Effector memory CD4-positive, alpha-beta T cell (primary cell): Measurements from ENCODE around the gene ACSF2.

Experiments
- DNase-seq, 3 donors: peaks; one replicate each; pipeline ENCODE4 v3.0.0-alpha.2; 2020
- H3K27ac ChIP-seq: 2 replicates; pipeline ENCODE4 v1.7.0; 2013; ENCODE audit warnings: mild to moderate bottlenecking, low read length, moderate library complexity; ENCODE audit not compliant: insufficient read depth, poor library complexity, severe bottlenecking
- H3K27me3 ChIP-seq: replicated peaks from 2 replicates; pipeline ENCODE4 v1.7.0; 2013; ENCODE audit warnings: mild to moderate bottlenecking, low read length; ENCODE audit not compliant: insufficient read depth, control insufficient read depth, poor library complexity, severe bottlenecking
- H3K36me3 ChIP-seq: 2 replicates; pipeline ENCODE4 v1.7.0; 2013; ENCODE audit warnings: mild to moderate bottlenecking, low read length, moderate library complexity; ENCODE audit not compliant: control insufficient read depth, insufficient read depth
- H3K4me1 ChIP-seq: 2 replicates; pipeline ENCODE4 v1.7.0; 2013; ENCODE audit warnings: low read length, mild to moderate bottlenecking; ENCODE audit not compliant: control insufficient read depth, insufficient read depth, poor library complexity, severe bottlenecking
- H3K4me3 ChIP-seq: 2 replicates; pipeline ENCODE4 v1.7.0; 2013; ENCODE audit warnings: low read length, low read depth, mild to moderate bottlenecking; ENCODE audit not compliant: insufficient read depth, poor library complexity, severe bottlenecking
- H3K9me3 ChIP-seq: 2 replicates; pipeline ENCODE4 v1.7.0; 2013; ENCODE audit warnings: mild to moderate bottlenecking, low read length, moderate library complexity; ENCODE audit not compliant: control insufficient read depth

Gene ACSF2

GRCh38 chr17:50451943-50452629, 26.1 kb downstream of the ACSF2 start:
- no peak overlapping the region for H3K4me3 ChIP-seq

GRCh38 chr17:50452630-50453300, 26.7 kb downstream of the ACSF2 start:
- DNase-seq: no peak
- Histone ChIP-seq H3K27ac (no peak overlapping the region), H3K27me3 (no peaks in the 10 kb centered on the region), H3K9me3 (no peaks in the 10 kb centered on the region), H3K4me3 (no peak overlapping the region), H3K36me3 (no peaks in the 10 kb centered on the region), H3K4me1 (no peaks in the 10 kb centered on the region)

More at GRCh38 chr17:50451943-50452629, 26.1 kb downstream of the ACSF2 start:
- Histone ChIP-seq H3K27ac (no peak overlapping the region), H3K36me3 (no peaks in the 10 kb centered on the region), H3K27me3 (no peaks in the 10 kb centered on the region), H3K9me3 (no peaks in the 10 kb centered on the region), H3K4me1 (no peaks in the 10 kb centered on the region)
- no peak for DNase-seq

GRCh38 chr17:50453901-50454300, 27.9 kb downstream of the ACSF2 start:
- Histone ChIP-seq H3K4me3 (no peak overlapping the region), H3K27me3 (no peaks in the 10 kb centered on the region), H3K4me1 (no peaks in the 10 kb centered on the region), H3K36me3 (no peaks in the 10 kb centered on the region), H3K27ac (no peak overlapping the region), H3K9me3 (no peaks in the 10 kb centered on the region)
- no peak for DNase-seq

- Histone ChIP-seq H3K9me3 (no peaks in the 10 kb centered on the region), H3K36me3 (no peaks in the 10 kb centered on the region), H3K4me1 (no peaks in the 10 kb centered on the region), H3K27me3 (no peaks in the 10 kb centered on the region), H3K27ac (no peak overlapping the region), H3K4me3 (no peak overlapping the region)
- DNase-seq: no peak
Observed at GRCh38 chr17:50457621-50458020, 31.6 kb downstream of the ACSF2 start.

- H3K9me3 ChIP-seq: no peaks in the 10 kb centered on the region
- no peak for DNase-seq
- no peak overlapping the region for H3K27ac ChIP-seq
- no peaks in the 10 kb centered on the region for H3K36me3 ChIP-seq
- no peaks in the 10 kb centered on the region for H3K27me3 ChIP-seq
- no peaks in the 10 kb centered on the region for H3K4me1 ChIP-seq
- no peak overlapping the region for H3K4me3 ChIP-seq
Observed at GRCh38 chr17:50458270-50458669, 32.3 kb downstream of the ACSF2 start.

- Histone ChIP-seq H3K36me3 (no peaks in the 10 kb centered on the region), H3K27ac (no peak overlapping the region), H3K4me3 (no peak overlapping the region), H3K27me3 (no peaks in the 10 kb centered on the region), H3K9me3 (no peaks in the 10 kb centered on the region), H3K4me1 (no peaks in the 10 kb centered on the region)
- DNase-seq: no peak
Observed at GRCh38 chr17:50458701-50459676, 33.0 kb downstream of the ACSF2 start.

GRCh38 chr17:50459756-50460155, 33.7 kb downstream of the ACSF2 start:
- H3K9me3 ChIP-seq: no peaks in the 10 kb centered on the region
- H3K4me1 ChIP-seq: no peaks in the 10 kb centered on the region
- H3K4me3 ChIP-seq: no peak overlapping the region
- no peaks in the 10 kb centered on the region for H3K27me3 ChIP-seq
- no peak for DNase-seq
- no peak overlapping the region for H3K27ac ChIP-seq
- H3K36me3 ChIP-seq: no peaks in the 10 kb centered on the region

- H3K4me1 ChIP-seq: no peaks in the 10 kb centered on the region
- H3K27ac ChIP-seq: no peak overlapping the region
- DNase-seq: no peak
- no peaks in the 10 kb centered on the region for H3K36me3 ChIP-seq
- H3K4me3 ChIP-seq: no peak overlapping the region
- H3K9me3 ChIP-seq: no peaks in the 10 kb centered on the region
- H3K27me3 ChIP-seq: no peaks in the 10 kb centered on the region
Observed at GRCh38 chr17:50460831-50461526, 35.0 kb downstream of the ACSF2 start.

- H3K4me3 ChIP-seq: no peak overlapping the region
- H3K36me3 ChIP-seq: no peaks in the 10 kb centered on the region
- H3K9me3 ChIP-seq: no peaks in the 10 kb centered on the region
- no peak for DNase-seq
- H3K27ac ChIP-seq: no peak overlapping the region
- no peaks in the 10 kb centered on the region for H3K27me3 ChIP-seq
- H3K4me1 ChIP-seq: no peaks in the 10 kb centered on the region
Observed at GRCh38 chr17:50461550-50462132, 35.6 kb downstream of the ACSF2 start.
